CD4-positive, alpha-beta T cell (primary cell): Measurements from ENCODE around the gene TTYH3. TPM values are rescaled to one million over a fixed set of nuclear protein-coding genes. Genes with fewer than 3 reads are reported as not detected.

Experiments
- ATAC-seq: fragments of 200-7000 bp; cut with Tn5 transposase; one replicate; pipeline ENCODE4 v1.10.0; 2022; ENCODE audit warnings: mild to moderate bottlenecking; ENCODE audit not compliant: poor library complexity
- CTCF ChIA-PET: fragments of 350-600 bp; sonication (Branson Sonifier 250); formaldehyde crosslinking; loops from one replicate; lab custom pipeline; 2021; ENCODE audit warnings: antibody characterized with exemption, inconsistent platforms; lab: Charles Lee
- POLR2A ChIA-PET: fragments of 350-600 bp; sonication (Branson Sonifier 250); formaldehyde crosslinking; loops from one replicate; lab custom pipeline; 2021; ENCODE audit warnings: antibody characterized with exemption, inconsistent platforms; lab: Charles Lee
- DNase-seq, 14 experiments: peaks; one replicate each; pipeline ENCODE4 v3.0.0-alpha.2; 2013 to 2020; ENCODE audit warnings: mixed read lengths in 2 of 14
- H3K27ac ChIP-seq, 2 donors: one replicate each; pipeline versions ENCODE4 v1.5.1 to v1.7.0; 2013; ENCODE audit warnings: low read length in 2 of 2, low read depth in 1 of 2, mild to moderate bottlenecking in 1 of 2
- H3K27me3 ChIP-seq, 2 experiments: 1 replicate in 1 of 2; 2 replicates in 1 of 2; pipeline versions ENCODE4 v1.6.1 to v1.7.0; 2013; ENCODE audit warnings: low read length in 2 of 2, control low read depth in 1 of 2, mild to moderate bottlenecking in 1 of 2, moderate library complexity in 1 of 2; ENCODE audit not compliant: insufficient read depth in 2 of 2, control insufficient read depth in 1 of 2
- H3K36me3 ChIP-seq: one replicate; pipeline ENCODE4 v1.6.1; 2013; ENCODE audit warnings: low read length, control low read depth; ENCODE audit not compliant: insufficient read depth
- H3K4me1 ChIP-seq: one replicate; pipeline ENCODE4 v1.6.1; 2013; ENCODE audit warnings: low read length, control low read depth; ENCODE audit not compliant: insufficient read depth
- H3K4me3 ChIP-seq: one replicate; pipeline ENCODE4 v1.5.1; 2013; ENCODE audit warnings: mild to moderate bottlenecking, low read length, moderate library complexity
- H3K9me3 ChIP-seq, 2 experiments: 1 replicate in 1 of 2; 2 replicates in 1 of 2; pipeline versions ENCODE4 v1.6.1 to v1.7.0; 2013; ENCODE audit warnings: low read length in 2 of 2, mild to moderate bottlenecking in 2 of 2, control low read depth in 1 of 2, moderate library complexity in 1 of 2; ENCODE audit not compliant: control insufficient read depth in 1 of 2, insufficient read depth in 1 of 2
- H3K27ac Mint-ChIP-seq: one replicate; pipeline ENCODE4 v1.8.0; 2020; ENCODE audit warnings: mixed read lengths
- H3K27me3 Mint-ChIP-seq: one replicate; pipeline ENCODE4 v1.8.0; 2021; ENCODE audit warnings: mixed read lengths
- H3K36me3 Mint-ChIP-seq: one replicate; pipeline ENCODE4 v1.8.0; 2021; ENCODE audit warnings: low read depth, mixed read lengths
- H3K4me1 Mint-ChIP-seq: one replicate; pipeline ENCODE4 v1.8.0; 2021; ENCODE audit warnings: low read depth, mixed read lengths
- H3K4me3 Mint-ChIP-seq: one replicate; pipeline ENCODE4 v1.8.0; 2020; ENCODE audit warnings: mild to moderate bottlenecking, mixed read lengths
- H3K9me3 Mint-ChIP-seq: one replicate; pipeline ENCODE4 v1.8.0; 2020; ENCODE audit warnings: mixed read lengths
- intact Hi-C, 2 experiments: fragments of 100-400 bp; cut with DNase I in 1 of 2; cut with micrococcal nuclease in 1 of 2; formaldehyde crosslinking; loops; one replicate each; pipeline versions ENCODE4 v1.15.1 to v1.9.0; 2023 to 2025; cut with DNase I, micrococcal nuclease
- total RNA-seq, 174 experiments: library from RNA in 2 of 174; stranded (reverse) in 2 of 174; gene quantifications; one replicate each; pipeline ENCODE4 v1.2.3 and lab custom pipeline; 2021 to 2026
- TF ChIP-seq, protein P1 (sequence below): fragments of 200-600 bp; IDR thresholded peaks from one replicate; pipeline ENCODE4 v1.8.0; 2022; ENCODE audit warnings: antibody characterized with exemption, mild to moderate bottlenecking

TTYH3 gene
- total RNA-seq, 2 experiments from 2014 or later, result 7.9 to 9.3 TPM

DNA sequence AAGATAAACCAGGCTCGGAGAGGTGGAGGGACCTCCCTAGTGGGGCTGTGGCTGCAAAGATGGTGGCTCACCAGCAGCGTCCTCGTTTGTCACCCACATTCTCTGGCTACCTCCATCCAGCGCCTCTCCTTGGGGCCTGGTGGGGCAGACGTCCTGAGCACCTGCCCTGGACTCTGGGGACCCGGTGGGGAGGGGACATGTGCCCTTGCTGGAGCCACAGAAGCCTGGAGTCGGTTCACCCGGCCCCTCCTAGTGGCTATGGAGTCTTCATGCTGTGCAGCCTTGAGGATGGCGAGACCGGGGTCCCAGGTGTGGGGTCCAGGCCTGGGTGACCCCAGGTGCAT is 14.5 kb downstream of the TTYH3 start:
- Mint-ChIP-seq H3K4me3 (no peak overlapping the region), H3K4me1 (peaks cover 10% of the 10 kb centered on the region), H3K36me3 (no peaks in the 10 kb centered on the region), H3K27me3 (no peaks in the 10 kb centered on the region), H3K27ac (no peak overlapping the region), H3K9me3 (no peaks in the 10 kb centered on the region)
- Histone ChIP-seq H3K27me3 (no peaks in the 10 kb centered on the region), H3K4me3 (no peak overlapping the region), H3K9me3 (no peaks in the 10 kb centered on the region), H3K27ac (no peak overlapping the region), H3K4me1 (peaks cover 23% of the 10 kb centered on the region), H3K36me3 (no peaks in the 10 kb centered on the region)
- TF ChIP-seq, protein P1, sequence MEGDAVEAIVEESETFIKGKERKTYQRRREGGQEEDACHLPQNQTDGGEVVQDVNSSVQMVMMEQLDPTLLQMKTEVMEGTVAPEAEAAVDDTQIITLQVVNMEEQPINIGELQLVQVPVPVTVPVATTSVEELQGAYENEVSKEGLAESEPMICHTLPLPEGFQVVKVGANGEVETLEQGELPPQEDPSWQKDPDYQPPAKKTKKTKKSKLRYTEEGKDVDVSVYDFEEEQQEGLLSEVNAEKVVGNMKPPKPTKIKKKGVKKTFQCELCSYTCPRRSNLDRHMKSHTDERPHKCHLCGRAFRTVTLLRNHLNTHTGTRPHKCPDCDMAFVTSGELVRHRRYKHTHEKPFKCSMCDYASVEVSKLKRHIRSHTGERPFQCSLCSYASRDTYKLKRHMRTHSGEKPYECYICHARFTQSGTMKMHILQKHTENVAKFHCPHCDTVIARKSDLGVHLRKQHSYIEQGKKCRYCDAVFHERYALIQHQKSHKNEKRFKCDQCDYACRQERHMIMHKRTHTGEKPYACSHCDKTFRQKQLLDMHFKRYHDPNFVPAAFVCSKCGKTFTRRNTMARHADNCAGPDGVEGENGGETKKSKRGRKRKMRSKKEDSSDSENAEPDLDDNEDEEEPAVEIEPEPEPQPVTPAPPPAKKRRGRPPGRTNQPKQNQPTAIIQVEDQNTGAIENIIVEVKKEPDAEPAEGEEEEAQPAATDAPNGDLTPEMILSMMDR, result no peak
- ATAC-seq (no peak), DNase-seq (no peak)
- CTCF ChIA-PET, result no interaction called here
- POLR2A ChIA-PET, result no interaction called here
- intact Hi-C loops, result no loop called here

DNA sequence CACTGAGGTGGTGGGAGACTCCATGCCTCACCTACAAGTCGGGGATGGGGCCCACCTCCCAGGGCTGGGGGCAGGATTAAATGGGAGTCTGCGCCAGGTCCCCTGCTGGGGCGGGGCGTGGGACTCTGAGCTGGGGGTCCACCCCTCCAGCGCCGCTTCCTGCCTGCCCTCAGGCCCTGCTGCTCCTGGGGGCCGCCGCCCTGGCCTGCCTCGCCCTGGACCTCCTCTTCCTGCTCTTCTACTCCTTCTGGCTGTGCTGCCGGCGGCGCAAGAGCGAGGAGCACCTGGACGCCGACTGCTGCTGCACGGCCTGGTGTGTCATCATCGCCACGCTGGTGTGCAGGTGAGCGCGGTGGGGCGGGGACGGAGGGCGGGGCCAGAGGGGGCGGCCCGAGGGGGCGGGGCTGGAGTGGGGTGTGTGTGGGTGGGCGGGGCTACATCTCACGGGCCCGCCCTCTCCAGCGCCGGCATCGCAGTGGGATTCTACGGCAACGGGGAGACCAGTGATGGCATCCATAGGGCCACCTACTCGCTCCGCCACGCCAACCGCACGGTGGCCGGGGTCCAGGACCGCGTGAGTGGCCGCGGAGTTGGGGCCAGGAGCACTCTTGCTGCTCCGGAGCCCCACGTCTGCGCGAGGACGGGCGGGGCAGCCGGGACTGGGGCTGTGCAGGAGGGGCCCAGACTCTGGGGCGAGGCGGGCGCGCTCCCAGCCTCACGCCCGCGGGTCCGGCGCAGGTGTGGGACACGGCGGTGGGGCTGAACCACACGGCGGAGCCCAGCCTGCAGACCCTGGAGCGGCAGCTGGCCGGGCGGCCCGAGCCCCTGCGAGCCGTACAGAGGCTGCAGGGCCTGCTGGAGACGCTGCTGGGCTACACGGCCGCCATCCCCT is 15.1 kb downstream of the TTYH3 start:
- Histone ChIP-seq H3K4me1 (peaks cover 20% of the 10 kb centered on the region), H3K27ac (no peak overlapping the region), H3K9me3 (no peaks in the 10 kb centered on the region), H3K4me3 (no peak overlapping the region), H3K36me3 (no peaks in the 10 kb centered on the region), H3K27me3 (no peaks in the 10 kb centered on the region)
- no peak for DNase-seq
- Mint-ChIP-seq H3K27me3 (no peaks in the 10 kb centered on the region), H3K4me3 (no peak overlapping the region), H3K9me3 (no peaks in the 10 kb centered on the region), H3K36me3 (no peaks in the 10 kb centered on the region), H3K27ac (no peak overlapping the region), H3K4me1 (peaks cover 10% of the 10 kb centered on the region)
- ATAC-seq, result no peak
- ChIA-PET CTCF (no interaction called here), POLR2A (no interaction called here)
- TF ChIP-seq, protein P1, result no peak
- intact Hi-C loops, result no loop called here

DNA sequence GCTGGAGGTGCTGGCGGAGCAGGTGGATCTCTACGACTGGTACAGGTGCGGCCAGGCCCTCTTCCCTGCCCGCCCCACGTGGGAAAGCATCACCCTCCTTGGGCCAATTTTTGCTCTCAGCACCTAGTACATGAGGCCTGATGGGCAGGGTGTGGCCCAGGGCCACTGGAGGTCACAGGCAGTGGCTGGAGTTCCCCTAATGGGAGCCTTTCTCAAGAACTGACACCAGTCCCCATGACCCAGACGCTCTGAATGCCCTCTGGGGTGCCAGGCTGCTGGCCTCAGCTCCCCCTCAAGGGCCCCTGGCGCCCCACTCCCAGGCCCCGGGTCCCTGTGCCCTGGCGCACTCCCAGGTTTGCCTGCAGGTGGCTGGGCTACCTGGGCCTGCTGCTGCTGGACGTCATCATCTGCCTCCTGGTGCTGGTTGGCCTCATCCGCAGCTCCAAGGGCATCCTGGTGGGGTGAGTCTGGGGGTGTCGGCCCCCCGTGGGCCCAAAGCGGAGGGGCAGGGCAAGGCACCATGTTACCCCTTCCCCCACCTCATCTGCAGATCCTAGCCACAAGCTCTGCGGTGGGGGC is 15.9 kb downstream of the TTYH3 start:
- Histone ChIP-seq H3K9me3 (no peaks in the 10 kb centered on the region), H3K4me3 (no peak overlapping the region), H3K27me3 (no peaks in the 10 kb centered on the region), H3K4me1 (peaks cover 20% of the 10 kb centered on the region), H3K36me3 (no peaks in the 10 kb centered on the region), H3K27ac (no peak overlapping the region)
- Mint-ChIP-seq H3K27me3 (no peaks in the 10 kb centered on the region), H3K36me3 (no peaks in the 10 kb centered on the region), H3K4me3 (no peak overlapping the region), H3K9me3 (no peaks in the 10 kb centered on the region), H3K4me1 (peaks cover 10% of the 10 kb centered on the region), H3K27ac (no peak overlapping the region)
- TF ChIP-seq, protein P1, result no peak
- ChIA-PET POLR2A (no interaction called here), CTCF (no interaction called here)
- peak in 2 of 14 experiments; percentile 41 to 52 for DNase-seq
- intact Hi-C loops, result no loop called here
- no peak for ATAC-seq
